Hematopoietic multipotent progenitor cell treated with erythropoietin and hydrocortisone succinate and interleukin-3 and kit ligand, for 6 days (in vitro differentiated cells): ENCODE measurements around the gene ESRRG.
"Not testable (repeated sequence)": the region's sequence is repeated elsewhere in the genome, so short reads cannot be mapped to it uniquely, and the experiment has no call there.

ENCODE experiments used
- DNase-seq: peaks from one replicate; pipeline ENCODE4 v3.0.0-alpha.2; 2015

ESRRG gene

DNA sequence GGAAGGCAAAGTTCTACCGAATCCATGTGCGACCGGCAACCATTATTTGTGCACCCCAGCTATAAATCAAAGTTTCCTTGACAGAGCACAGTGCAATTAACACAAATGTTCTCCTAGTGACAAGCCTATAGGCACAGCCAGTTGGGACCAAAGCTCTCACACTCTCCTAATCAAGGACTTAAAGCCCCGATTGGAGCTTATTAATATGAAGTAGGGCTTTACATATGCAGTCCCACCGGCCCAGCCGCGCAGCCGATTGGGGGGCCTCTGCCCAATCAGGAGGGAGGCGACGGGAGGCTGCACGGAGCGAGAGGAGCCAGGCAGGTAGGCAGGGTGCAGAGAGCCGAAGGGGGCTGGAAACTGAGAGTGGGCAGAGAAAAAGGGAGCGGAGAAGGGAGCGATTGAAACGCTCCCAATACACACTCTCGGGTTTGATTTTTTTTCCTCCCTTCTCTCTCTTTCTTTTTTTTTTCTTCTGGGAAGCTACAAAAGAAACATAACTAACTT, at the start of gene ESRRG:
Gene ESRRG (minus strand): TSS at position 156 of the 507 bp plus-strand sequence. CDS start 130 bp downstream, at position 26.
- DNase-seq = no peak

DNA sequence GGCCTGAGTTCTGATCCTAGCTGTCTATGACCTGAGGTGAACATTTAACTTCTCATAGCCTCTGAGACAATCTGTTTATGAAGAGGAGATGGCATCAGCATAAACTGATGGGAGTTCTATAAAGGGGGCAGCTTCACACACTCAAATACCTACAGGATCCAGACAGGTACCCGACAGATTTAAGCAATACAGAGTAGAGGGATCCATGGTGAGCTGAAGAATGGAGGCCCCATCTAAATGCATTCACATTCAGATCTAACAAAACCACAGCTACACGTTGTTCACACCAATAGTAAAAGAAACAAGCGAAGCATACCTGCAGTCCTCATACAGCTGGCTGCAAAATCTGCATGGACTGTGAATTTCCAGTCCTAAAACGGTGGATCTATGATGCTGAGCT, 48.7 kb upstream of the ESRRG start:
- DNase-seq = no peak

DNA sequence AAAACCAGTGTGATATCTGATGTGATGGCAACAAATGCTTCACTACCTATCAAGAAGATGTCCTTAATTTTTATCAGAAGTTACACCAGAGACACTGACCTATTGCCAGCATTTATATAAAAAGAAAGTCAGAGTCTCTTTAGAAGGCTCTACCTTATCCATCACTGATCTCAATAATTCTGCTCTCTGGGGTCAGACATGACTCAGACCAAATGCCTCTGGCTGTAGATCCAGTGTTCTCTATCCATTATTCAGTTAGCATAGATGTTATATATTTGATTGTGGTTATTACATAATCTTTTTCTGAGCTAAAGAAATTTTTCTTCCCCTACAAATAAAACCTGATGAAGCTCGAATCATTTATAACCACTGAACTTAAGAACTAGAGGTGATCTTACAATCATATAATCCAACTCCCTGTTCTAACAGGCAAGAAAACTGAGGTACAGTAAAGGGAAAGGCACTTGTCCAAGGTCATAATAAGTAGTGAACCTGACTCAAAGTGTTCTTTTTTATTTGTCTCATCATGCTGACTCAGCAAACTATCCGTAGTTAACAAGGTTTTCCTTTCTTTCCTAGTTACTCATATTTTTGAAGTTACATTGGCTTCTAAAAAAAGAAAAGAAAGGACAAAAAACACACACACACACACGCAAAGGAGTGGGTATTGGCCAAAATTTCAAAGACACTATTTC, 43.6 kb upstream of the ESRRG start:
- DNase-seq = no peak

DNA sequence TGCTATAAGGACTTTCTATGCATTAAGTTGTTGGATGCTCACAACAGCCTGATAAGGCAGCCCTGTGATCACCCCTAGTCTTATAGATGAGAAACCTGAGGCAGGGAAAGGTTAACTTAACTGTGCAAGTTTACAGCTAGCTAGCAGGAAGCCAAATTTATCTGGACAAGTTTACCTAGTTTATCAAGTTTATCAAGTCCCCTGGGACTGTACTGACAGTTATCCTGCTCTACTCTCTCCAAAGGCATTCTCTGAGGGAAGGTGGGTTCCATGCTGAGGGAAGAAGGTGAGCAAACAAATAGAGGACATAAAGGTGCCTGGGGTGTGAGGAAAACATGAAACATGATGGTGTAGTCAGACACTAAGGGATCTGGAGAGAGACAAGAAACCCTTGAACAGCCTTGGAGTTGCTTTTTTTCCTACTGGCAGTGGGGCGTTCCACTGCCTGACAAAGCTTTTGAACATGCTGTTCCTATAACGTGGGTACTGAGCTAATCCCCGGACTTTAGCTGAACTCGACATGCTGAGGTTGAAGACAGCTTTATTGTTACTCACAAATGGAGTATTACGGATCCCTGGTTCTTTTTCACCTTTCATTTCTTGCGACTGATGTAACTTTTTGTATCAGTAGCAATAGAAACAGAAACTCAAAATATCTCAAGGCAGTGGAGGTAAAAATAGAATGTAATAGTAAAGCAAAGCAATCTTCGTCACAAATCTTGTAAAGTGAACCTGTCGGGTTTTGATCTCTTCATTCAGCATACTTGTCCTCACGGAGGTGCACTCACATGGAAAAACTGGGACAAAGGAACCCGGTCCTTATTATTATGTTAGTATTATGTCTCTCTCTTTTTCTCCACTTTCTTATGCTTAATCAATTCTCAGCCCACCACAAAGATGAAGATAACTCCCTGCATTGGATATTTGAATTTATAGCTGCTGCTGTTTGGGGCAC, 42.4 kb upstream of the ESRRG start:
- DNase-seq = no peak

DNA sequence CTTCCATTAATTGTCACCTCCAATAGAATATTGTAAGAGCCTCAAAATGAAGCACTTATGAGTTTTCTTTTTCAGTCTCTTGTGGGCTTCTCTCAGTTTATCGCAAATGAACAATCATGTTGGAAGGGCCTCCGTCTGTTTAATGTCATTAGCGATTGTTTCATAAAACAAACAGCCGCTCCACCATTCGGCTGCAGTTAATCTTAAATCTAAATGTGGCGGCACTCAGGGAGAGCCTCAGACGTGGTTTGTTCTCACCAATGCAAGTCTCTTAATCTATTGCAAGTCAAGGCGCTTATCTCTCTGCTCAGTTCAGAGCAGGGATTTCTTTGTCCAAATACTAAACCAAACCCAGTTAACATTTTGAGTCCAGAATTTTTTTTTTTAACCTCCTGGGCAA, 34.9 kb upstream of the ESRRG start:
- no peak for DNase-seq

DNA sequence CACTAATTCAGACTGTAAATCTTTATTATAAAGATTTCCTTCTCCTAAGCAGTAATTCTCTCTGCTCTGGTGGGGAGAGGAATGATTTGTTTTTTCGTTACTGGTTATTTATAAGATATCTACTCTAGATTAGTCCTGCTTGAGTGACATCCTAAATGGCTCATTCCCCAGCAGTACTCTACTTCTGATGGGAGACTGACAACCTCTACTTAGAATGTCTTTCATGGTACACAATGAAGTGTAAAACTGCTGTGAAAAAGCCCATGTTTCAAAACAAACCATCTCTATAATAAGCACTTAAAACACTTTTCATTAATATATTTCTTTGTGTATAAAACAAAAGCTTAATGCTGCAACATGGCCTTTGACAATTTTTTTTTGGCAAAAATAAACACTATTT, 33.9 kb upstream of the ESRRG start:
- DNase-seq = no peak

DNA sequence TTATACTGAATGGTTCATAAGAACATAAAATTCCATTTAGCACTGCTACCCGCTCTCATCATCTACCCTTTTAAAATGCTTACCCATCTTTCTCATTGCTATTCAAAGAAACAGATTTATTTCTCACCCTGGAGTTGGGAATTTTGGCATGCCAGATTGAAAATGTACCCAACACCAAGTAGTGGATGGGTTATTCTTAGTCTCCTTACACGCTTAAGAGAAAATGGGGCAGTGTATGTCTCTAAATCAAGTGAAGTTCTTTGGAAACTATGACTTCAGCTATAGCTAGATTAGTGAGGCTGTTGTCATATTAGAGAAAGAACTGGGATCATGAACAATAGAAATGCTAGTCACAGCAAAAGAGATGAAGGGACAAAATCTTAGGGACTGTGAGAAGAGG, 27.7 kb upstream of the ESRRG start:
- DNase-seq = no peak

DNA sequence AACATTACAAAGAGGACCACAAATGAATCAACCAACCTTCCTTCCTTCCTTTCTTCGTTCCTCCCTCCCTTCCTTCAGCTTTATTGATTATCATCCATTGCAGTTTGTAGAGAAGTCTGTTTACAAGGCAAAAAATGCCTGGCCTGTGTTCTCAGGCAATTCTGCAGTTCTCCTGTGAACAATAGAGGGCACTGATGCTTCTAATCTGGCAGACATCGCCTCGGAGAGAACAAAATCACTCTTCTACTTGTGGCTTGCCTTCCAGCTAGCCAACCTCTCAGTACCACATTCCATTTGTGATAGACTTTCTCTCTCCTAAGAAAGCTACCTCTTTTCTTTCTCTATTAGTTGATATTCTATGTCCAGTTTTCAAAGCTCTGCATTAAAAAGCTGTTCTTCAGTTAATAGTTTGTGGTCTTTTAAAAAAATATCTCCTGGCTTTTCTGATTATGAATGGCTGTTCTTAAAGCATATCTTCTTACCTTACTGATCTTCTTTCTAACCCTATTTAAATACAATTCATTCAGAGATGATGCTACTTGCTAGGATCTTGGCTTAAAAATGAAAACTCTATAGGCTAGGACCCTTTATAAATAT, 26.9 kb upstream of the ESRRG start:
- DNase-seq = peak; percentile 52

DNA sequence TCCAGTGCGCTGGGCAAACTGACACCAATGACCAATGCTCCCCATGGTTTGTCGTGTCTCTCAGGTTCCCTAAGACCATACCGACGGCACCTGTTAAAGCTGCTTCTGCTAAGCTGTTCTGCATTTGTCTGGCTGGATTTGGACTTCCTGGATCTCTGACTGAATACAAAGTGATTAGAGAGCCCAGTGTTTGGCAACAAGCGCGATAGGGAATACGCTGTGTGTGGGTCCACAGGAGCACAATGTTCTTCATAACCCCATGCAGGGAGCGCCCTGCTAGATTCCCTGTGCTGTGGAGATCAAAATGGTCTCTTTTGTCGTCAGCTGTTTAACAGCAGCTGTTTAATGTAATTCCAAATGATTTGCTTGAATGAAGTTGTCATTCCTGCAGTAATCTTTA, 26.0 kb upstream of the ESRRG start:
- no peak for DNase-seq

DNA sequence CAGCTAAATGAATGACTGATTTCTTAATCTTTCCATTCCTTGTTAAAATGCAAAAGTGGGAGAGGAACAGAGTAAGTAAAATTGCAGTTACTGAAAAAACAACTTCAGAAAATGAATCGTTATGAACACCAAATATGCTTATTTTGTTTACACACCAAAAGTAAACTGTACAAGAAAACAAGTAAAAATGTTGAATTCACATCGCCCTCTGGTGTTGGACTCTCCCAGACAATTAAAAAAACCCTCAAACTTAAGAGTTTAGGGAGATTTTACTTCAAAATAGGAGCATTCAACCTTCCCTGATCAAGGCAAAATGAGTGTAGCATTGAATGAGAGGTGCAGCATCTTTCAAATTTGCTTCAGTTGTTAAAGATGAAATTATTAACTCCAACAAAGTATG, 19.4 kb upstream of the ESRRG start:
- peak; percentile 17 for DNase-seq

DNA sequence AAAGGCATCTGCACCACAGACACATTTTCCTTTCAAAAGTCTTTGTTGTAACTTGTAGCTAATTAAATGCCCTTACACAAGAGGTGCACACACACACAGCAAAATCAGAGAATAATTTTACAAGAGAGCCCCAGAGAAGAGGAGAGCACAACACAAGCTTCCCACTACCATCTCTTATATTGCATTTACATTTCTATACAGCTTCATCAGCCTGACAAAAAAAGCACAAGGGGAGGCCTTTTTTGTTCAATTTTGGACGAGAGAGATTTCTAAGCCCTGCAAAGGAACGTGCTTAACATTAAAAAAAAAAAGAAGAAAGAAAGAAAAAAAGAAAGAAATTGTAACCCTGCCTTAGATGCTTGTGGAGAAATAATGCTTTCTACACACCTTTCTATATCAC, 17.1 kb upstream of the ESRRG start:
- no peak for DNase-seq

DNA sequence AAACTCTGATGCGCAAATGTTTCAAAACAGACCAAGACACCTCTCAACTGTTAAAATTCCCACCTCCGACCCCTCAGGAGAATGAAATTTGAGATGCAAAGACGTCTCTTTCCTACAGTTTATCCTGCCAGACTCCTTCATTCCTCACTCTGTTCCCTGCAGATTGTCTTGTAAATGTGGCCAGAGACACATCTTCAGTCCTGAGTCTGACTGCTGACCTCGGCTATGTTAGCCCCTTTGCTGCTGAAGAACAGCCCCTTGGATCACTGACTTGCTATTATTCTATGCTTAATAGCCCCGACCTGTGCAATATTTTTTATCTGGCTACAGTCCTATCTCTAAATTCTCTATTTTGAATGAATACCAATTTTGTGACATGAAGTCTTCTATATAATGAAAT, 16.6 kb upstream of the ESRRG start:
- no peak for DNase-seq

DNA sequence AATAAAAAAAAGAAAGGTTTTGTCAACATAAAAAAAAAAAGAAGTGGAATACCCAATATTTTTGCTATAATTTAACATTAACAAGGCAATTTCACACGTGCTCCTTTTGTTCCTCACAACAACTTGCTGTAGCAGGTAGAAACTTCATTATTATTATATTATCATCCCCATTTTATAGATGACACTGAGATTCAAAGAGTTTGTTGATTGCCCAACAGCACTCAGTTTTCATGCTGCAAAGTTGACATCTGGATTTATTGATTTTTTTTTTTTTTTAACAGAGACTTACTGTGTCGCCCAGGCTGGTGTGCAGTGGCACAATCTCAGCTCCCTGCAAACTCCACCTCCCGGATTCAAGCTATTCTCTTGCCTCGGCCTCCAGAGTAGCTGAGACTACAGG, 8.9 kb upstream of the ESRRG start:
- no peak for DNase-seq

DNA sequence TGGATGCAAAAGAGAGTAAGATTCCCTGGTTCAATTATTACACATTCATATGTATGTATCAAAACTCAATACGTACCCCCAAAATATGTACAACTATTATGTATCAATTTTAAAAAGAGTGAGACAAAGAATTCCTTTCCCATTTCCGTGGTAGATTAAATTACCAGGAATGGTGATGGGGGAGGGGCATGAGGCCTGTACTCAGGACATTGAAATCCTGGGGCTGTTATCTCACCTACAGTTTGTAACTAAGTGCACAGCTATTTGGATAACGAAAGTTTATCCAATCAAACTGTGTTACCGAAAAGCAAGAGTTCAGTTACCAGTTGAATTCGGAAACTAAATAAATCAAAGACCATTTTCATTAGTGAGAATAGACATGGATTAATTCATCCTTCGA, 8.3 kb upstream of the ESRRG start:
- no peak for DNase-seq

DNA sequence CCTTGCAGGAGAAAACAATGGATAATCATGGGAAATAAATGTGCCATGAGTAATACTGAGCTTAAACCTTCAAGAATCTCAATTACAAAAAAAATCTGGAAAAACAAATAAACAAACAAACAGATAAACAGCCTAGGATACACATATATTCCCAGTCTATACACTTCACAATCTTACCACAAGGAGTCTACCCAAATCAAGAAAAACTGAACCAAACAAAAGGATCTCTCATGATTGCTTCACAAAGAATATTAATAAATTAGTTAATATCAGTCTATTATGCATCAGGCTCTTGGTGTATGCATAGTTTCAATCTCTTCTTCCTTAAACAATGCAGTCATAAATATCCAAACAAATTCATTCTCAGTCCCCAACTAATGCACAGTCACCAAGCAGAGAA, 3.2 kb upstream of the ESRRG start:
- DNase-seq = no peak

DNA sequence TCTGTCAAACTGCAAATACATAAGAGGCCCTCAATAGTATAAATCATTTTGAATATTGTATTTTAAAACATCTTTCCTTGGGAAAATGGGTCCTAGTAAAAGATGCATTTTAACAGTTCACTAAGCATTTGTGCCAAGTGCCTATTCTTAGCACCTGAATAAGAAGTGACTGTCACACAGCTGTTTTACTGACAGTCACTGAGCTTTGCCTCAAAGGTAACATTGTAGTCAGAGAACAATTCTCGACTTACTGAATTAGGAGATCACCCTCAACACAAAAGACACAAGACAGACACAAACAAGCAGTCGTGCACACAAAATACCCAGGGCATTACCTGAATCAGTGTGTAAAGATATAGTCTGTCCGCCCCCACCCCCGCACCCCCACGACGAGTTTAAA, 408 bp downstream of the ESRRG start:
- no peak for DNase-seq

DNA sequence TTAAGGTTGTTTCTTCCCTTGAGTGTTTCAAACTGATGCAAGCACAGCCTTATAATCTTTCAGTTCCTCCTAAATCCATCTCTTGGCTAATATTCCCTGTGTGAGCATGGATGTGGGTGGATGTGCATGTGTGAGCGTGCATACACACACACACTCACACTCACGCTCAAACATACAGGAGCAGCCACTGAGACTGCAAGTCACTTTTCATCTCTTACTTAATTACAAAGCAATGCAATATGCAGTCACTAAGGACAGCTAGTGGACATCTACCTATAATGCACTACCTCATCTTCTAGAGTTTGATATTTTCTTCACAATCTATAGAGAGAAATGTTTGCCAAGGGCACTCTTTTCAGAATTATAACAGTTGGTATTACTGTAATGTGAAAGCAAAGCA, 1.4 kb downstream of the ESRRG start:
- DNase-seq = no peak

DNA sequence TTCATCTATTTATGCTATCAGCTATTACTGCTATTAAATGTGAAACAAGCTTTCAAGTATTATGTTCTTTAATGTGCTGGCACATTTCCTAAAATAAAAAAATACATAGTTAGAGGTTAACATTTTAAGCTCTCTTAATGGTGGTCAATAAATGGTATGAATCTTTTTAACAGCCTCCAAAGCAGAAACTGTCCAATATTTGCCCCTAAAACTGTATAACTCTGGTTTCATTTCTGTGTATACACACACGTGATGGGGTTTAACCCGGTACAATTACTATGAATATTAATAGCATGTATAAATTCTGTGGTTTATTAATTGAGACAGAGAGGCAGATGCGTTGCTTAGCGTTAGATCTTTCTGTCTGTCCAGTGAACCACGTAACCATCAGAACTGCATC, 2.2 kb downstream of the ESRRG start:
- DNase-seq = no peak

DNA sequence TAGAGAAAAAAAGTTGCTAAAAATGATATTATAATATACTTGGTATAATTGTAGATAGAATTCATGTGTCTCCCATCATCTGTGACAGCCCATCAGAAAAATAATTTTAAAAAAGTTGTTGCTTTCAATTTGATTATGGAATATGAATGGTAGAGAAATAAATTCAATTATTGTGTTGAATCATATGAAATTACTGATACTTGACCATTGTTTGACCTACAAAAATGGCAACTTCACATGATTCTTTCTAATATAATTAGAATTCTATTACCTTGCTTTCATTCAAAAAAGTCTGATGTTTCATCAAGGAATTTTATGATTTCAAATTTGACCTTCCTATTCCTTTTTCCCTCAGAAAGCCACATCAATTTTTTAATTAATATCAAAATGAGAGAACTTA, 11.5 kb downstream of the ESRRG start:
- DNase-seq = no peak

DNA sequence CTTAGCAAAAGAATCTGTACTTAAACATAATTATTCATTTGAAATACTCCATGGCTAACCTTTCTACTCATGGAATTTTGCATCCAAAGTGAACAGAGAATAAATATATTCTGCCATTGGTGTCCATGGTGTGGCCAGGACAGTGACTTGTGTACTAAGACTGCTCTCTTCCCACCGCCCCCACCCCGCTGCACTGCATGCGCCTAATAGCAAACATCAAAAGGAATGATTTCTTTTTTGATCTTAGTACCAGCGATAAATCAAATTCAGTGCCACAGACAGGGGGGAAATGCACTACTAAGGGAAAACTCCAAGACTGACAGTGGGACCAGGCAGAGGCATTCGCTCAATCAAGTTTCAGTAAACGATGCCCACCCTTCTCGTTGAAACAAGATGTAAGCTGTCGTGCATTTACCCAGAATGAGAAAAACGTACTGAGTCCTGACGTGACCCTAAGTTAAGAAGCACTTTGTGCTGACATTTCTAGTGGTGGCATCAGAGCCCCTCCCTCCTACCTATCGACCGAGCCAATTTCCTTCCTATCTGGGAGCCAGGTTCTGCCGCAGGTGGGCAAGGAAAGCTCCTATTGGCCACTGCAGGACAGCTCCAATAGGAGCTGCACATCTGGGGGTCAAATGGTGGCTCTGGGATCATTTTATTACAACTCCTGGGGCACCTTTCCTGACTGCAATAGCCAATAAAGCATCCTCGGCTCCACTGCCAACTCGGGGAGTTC, 12.5 kb downstream of the ESRRG start:
- no peak for DNase-seq

DNA sequence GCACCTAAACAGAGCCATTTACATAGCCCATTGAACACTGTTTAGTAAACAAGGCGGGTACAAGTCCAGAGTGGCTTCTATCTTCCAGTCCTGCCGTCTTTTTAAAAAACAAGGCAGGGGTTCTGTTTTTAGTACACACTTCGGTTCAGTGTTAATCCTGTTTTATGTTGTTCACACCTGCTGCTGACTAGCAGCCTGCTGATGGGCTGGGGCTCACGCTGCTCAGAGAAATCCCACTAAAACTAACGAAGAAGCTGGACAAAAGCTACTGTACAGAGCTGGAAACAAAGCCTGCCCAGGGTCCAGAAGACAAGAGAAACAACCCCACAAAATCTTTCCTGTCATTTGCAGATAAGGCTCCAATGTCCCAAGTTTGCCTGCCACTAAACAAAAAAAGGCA, 13.2 kb downstream of the ESRRG start:
- DNase-seq = no peak

DNA sequence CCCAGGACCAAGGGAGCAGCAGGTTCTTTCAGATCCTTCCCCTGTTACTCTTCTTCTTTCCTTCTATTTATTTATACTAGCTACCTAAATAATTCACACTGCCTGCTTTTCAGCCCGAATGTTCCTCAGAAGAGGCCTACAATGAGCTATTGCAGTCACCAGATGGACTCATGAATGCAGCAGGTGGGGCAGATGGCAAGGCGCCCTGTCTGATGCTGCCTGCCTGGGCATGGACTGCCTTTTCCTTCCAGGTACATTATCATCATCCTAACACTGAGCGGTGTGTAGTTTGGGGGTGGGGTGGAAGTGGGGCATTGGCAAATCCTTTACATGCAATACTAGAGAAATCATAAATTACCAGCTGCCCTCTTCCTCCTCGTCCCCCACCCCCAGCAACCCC, 17.6 kb downstream of the ESRRG start:
- DNase-seq = no peak

DNA sequence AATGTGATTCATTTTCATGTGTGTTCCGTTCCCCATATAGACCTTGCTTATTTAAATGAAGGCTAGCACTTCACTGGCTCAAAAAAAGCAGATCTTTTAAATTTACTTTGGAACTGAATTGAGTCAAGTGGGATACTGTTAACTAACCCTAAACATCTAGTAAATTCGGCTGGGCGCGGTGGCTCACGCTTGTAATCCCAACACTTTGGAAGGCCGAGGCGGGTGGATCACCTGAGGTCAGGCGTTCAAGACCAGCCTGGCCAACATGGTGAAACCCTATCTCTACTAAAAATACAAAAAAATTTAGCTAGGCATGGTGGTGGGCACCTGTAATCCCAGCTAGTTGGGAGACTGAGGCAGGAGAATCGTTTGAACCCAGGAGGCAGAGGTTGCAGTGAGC, 19.2 kb downstream of the ESRRG start:
- not testable (repeated sequence) for DNase-seq
